ENCODE results near the gene SAP30.
A peak's percentile ranks its signal among the peaks of the same experiment; 100 is the strongest.

SAP30 gene

GRCh38 chr4:173334891-173335752 is 35.6 kb upstream of the SAP30 start:
- Histone ChIP-seq H3K9me3 (ENCODE audit: control insufficient read depth in 2 of 2, low read length in 2 of 2) (no peaks in the 10 kb centered on the region), H3K9ac (ENCODE audit: low read depth in 1 of 2, low read length in 2 of 2) (peak overlapping the region; percentile 61 to 75), H3K4me3 (ENCODE audit: low read length in 2 of 2) (peak overlapping the region; percentile 95 to 99), H3K27me3 (ENCODE audit: control insufficient read depth in 2 of 2, insufficient read depth in 2 of 2, low read length in 2 of 2) (no peaks in the 10 kb centered on the region), H3K4me1 (ENCODE audit: control insufficient read depth in 2 of 2, insufficient read depth in 2 of 2, low read length in 2 of 2) (peaks cover 9 to 15% of the 10 kb centered on the region in 2 donors), H3K27ac (ENCODE audit: low read depth in 2 of 2, low read length in 2 of 2) (peak overlapping the region; percentile 79 to 100), H3K36me3 (ENCODE audit: control insufficient read depth in 2 of 2, insufficient read depth in 2 of 2, low read length in 2 of 2) (peaks cover 4% of the 10 kb centered on the region in 2 donors)

- Histone ChIP-seq H3K9me3 (ENCODE audit: control insufficient read depth in 2 of 2, low read length in 2 of 2) (no peaks in the 10 kb centered on the region), H3K27ac (ENCODE audit: low read depth in 2 of 2, low read length in 2 of 2) (no peak overlapping the region), H3K27me3 (ENCODE audit: control insufficient read depth in 2 of 2, insufficient read depth in 2 of 2, low read length in 2 of 2) (no peaks in the 10 kb centered on the region), H3K9ac (ENCODE audit: low read depth in 1 of 2, low read length in 2 of 2) (no peak overlapping the region), H3K4me1 (ENCODE audit: control insufficient read depth in 2 of 2, insufficient read depth in 2 of 2, low read length in 2 of 2) (peaks cover 9% of the 10 kb centered on the region in 2 donors), H3K36me3 (ENCODE audit: control insufficient read depth in 2 of 2, insufficient read depth in 2 of 2, low read length in 2 of 2) (no peaks in the 10 kb centered on the region), H3K4me3 (ENCODE audit: low read length in 2 of 2) (no peak overlapping the region)
Observed at GRCh38 chr4:173337463-173337862, 33.3 kb upstream of the SAP30 start.

- no peaks in the 10 kb centered on the region for H3K4me1 ChIP-seq (ENCODE audit: control insufficient read depth in 2 of 2, insufficient read depth in 2 of 2, low read length in 2 of 2)
Observed at GRCh38 chr4:173343832-173344397, 26.8 kb upstream of the SAP30 start.

GRCh38 chr4:173345648-173346047 is 25.1 kb upstream of the SAP30 start:
- no peak overlapping the region for H3K4me3 ChIP-seq (ENCODE audit: low read length in 2 of 2)
- H3K36me3 ChIP-seq (ENCODE audit: control insufficient read depth in 2 of 2, insufficient read depth in 2 of 2, low read length in 2 of 2): no peaks in the 10 kb centered on the region
- no peak overlapping the region for H3K9ac ChIP-seq (ENCODE audit: low read depth in 1 of 2, low read length in 2 of 2)
- no peak overlapping the region for H3K27ac ChIP-seq (ENCODE audit: low read depth in 2 of 2, low read length in 2 of 2)
- H3K4me1 ChIP-seq (ENCODE audit: control insufficient read depth in 2 of 2, insufficient read depth in 2 of 2, low read length in 2 of 2): no peaks in the 10 kb centered on the region
- no peaks in the 10 kb centered on the region for H3K27me3 ChIP-seq (ENCODE audit: control insufficient read depth in 2 of 2, insufficient read depth in 2 of 2, low read length in 2 of 2)
- no peaks in the 10 kb centered on the region for H3K9me3 ChIP-seq (ENCODE audit: control insufficient read depth in 2 of 2, low read length in 2 of 2)

More at GRCh38 chr4:173343832-173344397, 26.8 kb upstream of the SAP30 start:
- Histone ChIP-seq H3K4me3 (ENCODE audit: low read length in 2 of 2) (no peak overlapping the region), H3K9ac (ENCODE audit: low read depth in 1 of 2, low read length in 2 of 2) (no peak overlapping the region), H3K9me3 (ENCODE audit: control insufficient read depth in 2 of 2, low read length in 2 of 2) (no peaks in the 10 kb centered on the region), H3K27ac (ENCODE audit: low read depth in 2 of 2, low read length in 2 of 2) (no peak overlapping the region), H3K27me3 (ENCODE audit: control insufficient read depth in 2 of 2, insufficient read depth in 2 of 2, low read length in 2 of 2) (no peaks in the 10 kb centered on the region), H3K36me3 (ENCODE audit: control insufficient read depth in 2 of 2, insufficient read depth in 2 of 2, low read length in 2 of 2) (no peaks in the 10 kb centered on the region)

GRCh38 chr4:173346074-173346473 is 24.7 kb upstream of the SAP30 start:
- no peak overlapping the region for H3K4me3 ChIP-seq (ENCODE audit: low read length in 2 of 2)
- H3K9ac ChIP-seq (ENCODE audit: low read depth in 1 of 2, low read length in 2 of 2): no peak overlapping the region
- no peak overlapping the region for H3K27ac ChIP-seq (ENCODE audit: low read depth in 2 of 2, low read length in 2 of 2)
- H3K4me1 ChIP-seq (ENCODE audit: control insufficient read depth in 2 of 2, insufficient read depth in 2 of 2, low read length in 2 of 2): no peaks in the 10 kb centered on the region
- H3K36me3 ChIP-seq (ENCODE audit: control insufficient read depth in 2 of 2, insufficient read depth in 2 of 2, low read length in 2 of 2): no peaks in the 10 kb centered on the region
- H3K27me3 ChIP-seq (ENCODE audit: control insufficient read depth in 2 of 2, insufficient read depth in 2 of 2, low read length in 2 of 2): no peaks in the 10 kb centered on the region
- H3K9me3 ChIP-seq (ENCODE audit: control insufficient read depth in 2 of 2, low read length in 2 of 2): no peaks in the 10 kb centered on the region

- H3K36me3 ChIP-seq (ENCODE audit: control insufficient read depth in 2 of 2, insufficient read depth in 2 of 2, low read length in 2 of 2): no peaks in the 10 kb centered on the region
- H3K4me1 ChIP-seq (ENCODE audit: control insufficient read depth in 2 of 2, insufficient read depth in 2 of 2, low read length in 2 of 2): no peaks in the 10 kb centered on the region
- H3K27ac ChIP-seq (ENCODE audit: low read depth in 2 of 2, low read length in 2 of 2): no peak overlapping the region
- H3K9me3 ChIP-seq (ENCODE audit: control insufficient read depth in 2 of 2, low read length in 2 of 2): no peaks in the 10 kb centered on the region
- no peaks in the 10 kb centered on the region for H3K27me3 ChIP-seq (ENCODE audit: control insufficient read depth in 2 of 2, insufficient read depth in 2 of 2, low read length in 2 of 2)
- H3K9ac ChIP-seq (ENCODE audit: low read depth in 1 of 2, low read length in 2 of 2): no peak overlapping the region
- no peak overlapping the region for H3K4me3 ChIP-seq (ENCODE audit: low read length in 2 of 2)
Observed at GRCh38 chr4:173347467-173347866, 23.3 kb upstream of the SAP30 start.

GRCh38 chr4:173357939-173358338 is 12.8 kb upstream of the SAP30 start:
- Histone ChIP-seq H3K36me3 (ENCODE audit: control insufficient read depth in 2 of 2, insufficient read depth in 2 of 2, low read length in 2 of 2) (no peaks in the 10 kb centered on the region), H3K4me3 (ENCODE audit: low read length in 2 of 2) (no peak overlapping the region), H3K27me3 (ENCODE audit: control insufficient read depth in 2 of 2, insufficient read depth in 2 of 2, low read length in 2 of 2) (no peaks in the 10 kb centered on the region)

GRCh38 chr4:173360587-173361221 is 10.1 kb upstream of the SAP30 start:
- no peak overlapping the region for H3K27ac ChIP-seq (ENCODE audit: low read depth in 2 of 2, low read length in 2 of 2)
- H3K9me3 ChIP-seq (ENCODE audit: control insufficient read depth in 2 of 2, low read length in 2 of 2): no peaks in the 10 kb centered on the region
- H3K4me1 ChIP-seq (ENCODE audit: control insufficient read depth in 2 of 2, insufficient read depth in 2 of 2, low read length in 2 of 2): peaks cover 0 to 2% of the 10 kb centered on the region in 2 donors
- H3K9ac ChIP-seq (ENCODE audit: low read depth in 1 of 2, low read length in 2 of 2): no peak overlapping the region
- H3K27me3 ChIP-seq (ENCODE audit: control insufficient read depth in 2 of 2, insufficient read depth in 2 of 2, low read length in 2 of 2): no peaks in the 10 kb centered on the region
- no peaks in the 10 kb centered on the region for H3K36me3 ChIP-seq (ENCODE audit: control insufficient read depth in 2 of 2, insufficient read depth in 2 of 2, low read length in 2 of 2)
- no peak overlapping the region for H3K4me3 ChIP-seq (ENCODE audit: low read length in 2 of 2)

More at GRCh38 chr4:173357939-173358338, 12.8 kb upstream of the SAP30 start:
- H3K27ac ChIP-seq (ENCODE audit: low read depth in 2 of 2, low read length in 2 of 2): no peak overlapping the region
- no peaks in the 10 kb centered on the region for H3K4me1 ChIP-seq (ENCODE audit: control insufficient read depth in 2 of 2, insufficient read depth in 2 of 2, low read length in 2 of 2)
- no peak overlapping the region for H3K9ac ChIP-seq (ENCODE audit: low read depth in 1 of 2, low read length in 2 of 2)
- no peaks in the 10 kb centered on the region for H3K9me3 ChIP-seq (ENCODE audit: control insufficient read depth in 2 of 2, low read length in 2 of 2)

- no peaks in the 10 kb centered on the region for H3K9me3 ChIP-seq (ENCODE audit: control insufficient read depth in 2 of 2, low read length in 2 of 2)
- no peak overlapping the region for H3K27ac ChIP-seq (ENCODE audit: low read depth in 2 of 2, low read length in 2 of 2)
- no peak overlapping the region for H3K4me3 ChIP-seq (ENCODE audit: low read length in 2 of 2)
- H3K36me3 ChIP-seq (ENCODE audit: control insufficient read depth in 2 of 2, insufficient read depth in 2 of 2, low read length in 2 of 2): no peaks in the 10 kb centered on the region
- H3K27me3 ChIP-seq (ENCODE audit: control insufficient read depth in 2 of 2, insufficient read depth in 2 of 2, low read length in 2 of 2): no peaks in the 10 kb centered on the region
- peaks cover 0 to 2% of the 10 kb centered on the region in 2 donors for H3K4me1 ChIP-seq (ENCODE audit: control insufficient read depth in 2 of 2, insufficient read depth in 2 of 2, low read length in 2 of 2)
- no peak overlapping the region for H3K9ac ChIP-seq (ENCODE audit: low read depth in 1 of 2, low read length in 2 of 2)
Observed at GRCh38 chr4:173362666-173363065, 8.1 kb upstream of the SAP30 start.

GRCh38 chr4:173365359-173365996 is 5.3 kb upstream of the SAP30 start:
- no peaks in the 10 kb centered on the region for H3K9me3 ChIP-seq (ENCODE audit: control insufficient read depth in 2 of 2, low read length in 2 of 2)
- no peaks in the 10 kb centered on the region for H3K27me3 ChIP-seq (ENCODE audit: control insufficient read depth in 2 of 2, insufficient read depth in 2 of 2, low read length in 2 of 2)
- H3K27ac ChIP-seq (ENCODE audit: low read depth in 2 of 2, low read length in 2 of 2): no peak overlapping the region
- H3K4me1 ChIP-seq (ENCODE audit: control insufficient read depth in 2 of 2, insufficient read depth in 2 of 2, low read length in 2 of 2): peaks cover 0 to 2% of the 10 kb centered on the region in 2 donors
- no peak overlapping the region for H3K4me3 ChIP-seq (ENCODE audit: low read length in 2 of 2)
- no peaks in the 10 kb centered on the region for H3K36me3 ChIP-seq (ENCODE audit: control insufficient read depth in 2 of 2, insufficient read depth in 2 of 2, low read length in 2 of 2)
- H3K9ac ChIP-seq (ENCODE audit: low read depth in 1 of 2, low read length in 2 of 2): no peak overlapping the region
